Endodermal cell (in vitro differentiated cells): ENCODE data around the gene SFXN5. TPM values are rescaled to one million over a fixed set of nuclear protein-coding genes. Genes with fewer than 3 reads are reported as not detected.

Experiments
- DNase-seq: peaks from one replicate; pipeline ENCODE4 v3.0.0-alpha.2; 2017
- H3K27ac ChIP-seq: 2 replicates; pipeline ENCODE4 v1.5.1; 2013; ENCODE audit warnings: mild to moderate bottlenecking, low read depth, low read length, moderate library complexity
- H3K27me3 ChIP-seq: 2 replicates; pipeline ENCODE4 v1.6.1; 2013; ENCODE audit warnings: mild to moderate bottlenecking, low read length, moderate library complexity; ENCODE audit not compliant: insufficient read depth, control insufficient read depth, poor library complexity, severe bottlenecking
- H3K36me3 ChIP-seq: 2 replicates; pipeline ENCODE4 v1.7.0; 2013; ENCODE audit warnings: mild to moderate bottlenecking, low read length, moderate library complexity; ENCODE audit not compliant: control insufficient read depth, insufficient read depth
- H3K4me1 ChIP-seq: one replicate; pipeline ENCODE4 v1.7.0; 2013; ENCODE audit warnings: low read length; ENCODE audit not compliant: control insufficient read depth, insufficient read depth
- H3K4me3 ChIP-seq: 2 replicates; pipeline ENCODE4 v1.5.1; 2013; ENCODE audit warnings: mild to moderate bottlenecking, low read length, moderate library complexity
- H3K9ac ChIP-seq: 2 replicates; pipeline ENCODE4 v1.6.1; 2013; ENCODE audit warnings: mild to moderate bottlenecking, low read length, moderate library complexity; ENCODE audit not compliant: poor library complexity, severe bottlenecking; ENCODE audit errors: extremely low read depth
- H3K9me3 ChIP-seq: 2 replicates; pipeline ENCODE4 v1.6.1; 2013; ENCODE audit warnings: mild to moderate bottlenecking, low read length, moderate library complexity; ENCODE audit not compliant: control insufficient read depth
- H3K27ac Mint-ChIP-seq: 2 replicates; pipeline ENCODE4 v1.8.0; 2020; ENCODE audit warnings: mixed read lengths
- H3K27me3 Mint-ChIP-seq: 2 replicates; pipeline ENCODE4 v1.8.0; 2021; ENCODE audit warnings: mild to moderate bottlenecking, mixed read lengths; ENCODE audit not compliant: insufficient read depth
- H3K36me3 Mint-ChIP-seq: 2 replicates; pipeline ENCODE4 v1.8.0; 2020; ENCODE audit warnings: low read depth, mixed read lengths
- H3K4me1 Mint-ChIP-seq: 2 replicates; pipeline ENCODE4 v1.8.0; 2020; ENCODE audit warnings: mixed read lengths
- H3K4me3 Mint-ChIP-seq: 2 replicates; pipeline ENCODE4 v1.8.0; 2020; ENCODE audit warnings: mild to moderate bottlenecking, moderate library complexity, mixed read lengths
- H3K9me3 Mint-ChIP-seq: 2 replicates; pipeline ENCODE4 v1.8.0; 2020; ENCODE audit warnings: mild to moderate bottlenecking, mixed read lengths
- CTCF ChIP-seq: fragments of 200-600 bp; sonication (generic); conservative IDR thresholded peaks from 2 replicates; pipeline ENCODE4 v1.5.0; 2021; ENCODE audit warnings: antibody characterized with exemption, mild to moderate bottlenecking
- WGBS, 2 experiments: methylation state at CpG; one replicate each; pipeline versions ENCODE4 v1.1.5 to v1.1.7; 2013; ENCODE audit warnings: missing lambda C conversion rate in 2 of 2, mixed read lengths in 1 of 2; ENCODE audit not compliant: insufficient coverage in 1 of 2, insufficient read length in 1 of 2; 5-methylcytosine and 5-hydroxymethylcytosine counted together
- total RNA-seq, 2 donors: library from RNA; stranded (reverse); fragmentation: NEBNext Ultra II Directional in 1 of 2; extraction: Animal tissue kit (Norgen Biotek cat#: 25700) in 1 of 2; gene quantifications; 2 replicates in 1 of 2; 3 replicates in 1 of 2; pipeline ENCODE4 v1.2.1, GENCODE V29; 2021

Gene SFXN5
- total RNA-seq, 2 donors from 2014 or later = 30.7 to 32.8 TPM

DNA sequence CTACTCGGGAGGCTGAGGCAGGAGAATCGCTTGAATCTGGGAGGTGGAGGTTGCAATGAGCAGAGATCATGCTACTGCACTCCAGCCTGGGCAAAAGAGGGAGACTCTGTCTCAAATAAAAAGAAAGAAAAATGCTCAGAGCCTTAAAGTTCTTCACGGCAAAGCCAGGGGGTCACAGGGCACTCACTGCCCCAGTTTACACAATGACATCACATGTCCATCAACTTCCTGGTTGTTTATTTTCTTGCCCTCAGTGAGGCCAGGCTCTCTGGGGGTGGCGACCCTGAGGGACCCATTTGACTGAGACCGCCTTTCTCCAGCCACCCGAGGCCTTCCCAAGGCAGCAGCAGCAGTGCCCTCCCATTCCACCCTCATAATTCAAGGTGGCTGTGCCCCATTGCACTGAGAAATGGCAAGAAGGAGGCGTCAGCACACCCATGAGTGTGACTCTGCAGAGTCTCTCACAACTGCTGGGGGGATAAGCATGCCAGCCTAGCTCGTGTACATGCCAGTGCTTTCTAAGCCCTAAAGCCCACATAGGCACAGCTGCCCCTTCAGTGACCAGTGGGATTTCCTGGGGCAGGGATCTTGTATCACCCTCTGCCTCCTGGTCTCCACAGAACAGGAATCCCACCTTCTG lies 50.0 kb downstream of the SFXN5 start:
- Mint-ChIP-seq H3K27ac (no peak overlapping the region), H3K4me1 (no peaks in the 10 kb centered on the region), H3K36me3 (peaks cover 25% of the 10 kb centered on the region), H3K9me3 (no peaks in the 10 kb centered on the region), H3K27me3 (no peaks in the 10 kb centered on the region), H3K4me3 (no peak overlapping the region)
- no peak for DNase-seq
- no peaks in the 10 kb centered on the region for H3K4me1 ChIP-seq
- H3K36me3 ChIP-seq = peaks cover 12% of the 10 kb centered on the region
- H3K9me3 ChIP-seq = no peaks in the 10 kb centered on the region
- TF ChIP-seq CTCF = no peak
- H3K9ac ChIP-seq = no peak overlapping the region
- H3K27me3 ChIP-seq = no peaks in the 10 kb centered on the region
- 90 to 93% methylated on average over 4 to 8 of the region's 8 CpGs for WGBS, 2 experiments
- no peak overlapping the region for H3K27ac ChIP-seq
- no peak overlapping the region for H3K4me3 ChIP-seq

- H3K4me3 ChIP-seq = no peak overlapping the region
- Mint-ChIP-seq H3K27ac (no peak overlapping the region), H3K27me3 (no peaks in the 10 kb centered on the region), H3K9me3 (no peaks in the 10 kb centered on the region), H3K36me3 (peaks cover 26% of the 10 kb centered on the region), H3K4me1 (no peaks in the 10 kb centered on the region), H3K4me3 (no peak overlapping the region)
- no peak for DNase-seq
- no peak for TF ChIP-seq CTCF
- H3K4me1 ChIP-seq = no peaks in the 10 kb centered on the region
- no peaks in the 10 kb centered on the region for H3K27me3 ChIP-seq
- no peaks in the 10 kb centered on the region for H3K9me3 ChIP-seq
- H3K27ac ChIP-seq = no peak overlapping the region
- WGBS, 2 experiments = 88 to 89% methylated on average over 10 to 12 of the region's 12 CpGs
- H3K36me3 ChIP-seq = peaks cover 12% of the 10 kb centered on the region
- H3K9ac ChIP-seq = no peak overlapping the region
Observed at GRCh38 chr2:73020657-73021370, 50.7 kb downstream of the SFXN5 start.

- WGBS, 2 experiments = 90 to 98% methylated on average over 5 to 8 of the region's 8 CpGs
- Mint-ChIP-seq H3K4me1 (no peaks in the 10 kb centered on the region), H3K36me3 (peaks cover 26% of the 10 kb centered on the region), H3K27ac (no peak overlapping the region), H3K27me3 (no peaks in the 10 kb centered on the region), H3K4me3 (no peak overlapping the region), H3K9me3 (no peaks in the 10 kb centered on the region)
- TF ChIP-seq CTCF = no peak
- H3K9me3 ChIP-seq = no peaks in the 10 kb centered on the region
- H3K27ac ChIP-seq = no peak overlapping the region
- peaks cover 12% of the 10 kb centered on the region for H3K36me3 ChIP-seq
- H3K4me1 ChIP-seq = no peaks in the 10 kb centered on the region
- no peak for DNase-seq
- H3K27me3 ChIP-seq = no peaks in the 10 kb centered on the region
- H3K4me3 ChIP-seq = no peak overlapping the region
- H3K9ac ChIP-seq = no peak overlapping the region
Observed at GRCh38 chr2:73020306-73020656, 51.2 kb downstream of the SFXN5 start.
